ENCODE measurements around the gene FOXL1.

Gene FOXL1

DNA sequence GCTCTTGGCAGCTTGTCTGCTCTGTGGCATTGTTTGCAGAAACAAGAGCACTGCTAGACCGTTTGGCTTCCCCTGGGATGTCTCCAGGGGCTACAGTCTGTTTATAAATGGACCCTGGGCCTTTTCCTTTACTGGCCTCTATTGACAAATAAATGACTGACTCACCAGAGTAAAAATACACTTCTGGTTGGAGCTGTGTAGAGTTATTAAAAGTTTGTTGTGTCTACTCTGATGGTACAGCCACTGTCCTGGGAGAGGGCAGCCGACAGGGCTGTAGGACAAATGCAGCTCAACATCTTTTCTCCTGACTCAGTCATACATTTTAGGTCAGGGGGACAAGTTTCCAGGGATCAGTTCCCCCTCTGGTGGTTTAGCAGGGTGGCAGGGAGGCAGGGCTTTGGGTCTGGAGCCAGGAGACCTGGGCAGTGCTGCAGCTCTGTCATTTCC lies 30.0 kb downstream of the FOXL1 start:
- no peak for DNase-seq

DNA sequence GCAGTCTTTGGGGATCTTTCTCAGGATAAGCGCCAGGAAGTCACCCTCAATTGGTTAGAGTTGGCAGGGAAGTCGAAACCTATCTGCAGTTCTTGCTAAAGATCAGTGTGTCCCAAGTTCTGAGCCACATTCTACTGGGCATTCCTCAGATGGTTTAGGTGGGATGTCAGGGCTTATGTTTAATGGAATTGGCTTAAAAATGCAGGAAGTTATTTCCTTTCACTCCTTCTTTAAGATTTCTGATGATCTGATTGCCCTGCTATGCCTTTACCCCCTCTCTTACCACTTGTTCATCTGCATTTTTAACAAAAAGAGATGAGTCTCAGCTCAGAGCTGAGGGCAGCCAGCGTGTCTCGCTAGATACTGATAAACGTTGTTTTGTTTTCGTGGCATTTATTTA lies 30.8 kb downstream of the FOXL1 start:
- peak; percentile 96 for DNase-seq

DNA sequence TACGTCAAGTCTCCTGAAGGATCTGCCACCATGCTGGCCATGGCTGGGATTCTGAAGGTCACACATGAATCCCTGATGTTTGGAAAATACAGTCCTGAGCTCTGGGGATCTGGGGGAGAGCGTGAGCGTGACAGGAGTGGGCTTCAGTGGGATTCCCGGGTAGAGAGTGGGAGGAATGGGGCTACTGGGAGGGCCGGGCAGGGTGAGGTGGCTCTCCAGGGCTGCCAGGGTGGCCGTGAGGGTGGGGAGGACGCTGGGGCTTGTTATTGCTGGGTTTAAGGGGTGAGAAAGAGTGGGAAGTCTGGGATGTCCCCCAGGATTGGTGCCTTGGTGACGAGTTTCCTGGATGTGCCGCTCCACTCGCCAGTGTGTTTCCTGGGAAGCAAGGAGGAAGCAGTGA lies 31.3 kb downstream of the FOXL1 start:
- DNase-seq: no peak

DNA sequence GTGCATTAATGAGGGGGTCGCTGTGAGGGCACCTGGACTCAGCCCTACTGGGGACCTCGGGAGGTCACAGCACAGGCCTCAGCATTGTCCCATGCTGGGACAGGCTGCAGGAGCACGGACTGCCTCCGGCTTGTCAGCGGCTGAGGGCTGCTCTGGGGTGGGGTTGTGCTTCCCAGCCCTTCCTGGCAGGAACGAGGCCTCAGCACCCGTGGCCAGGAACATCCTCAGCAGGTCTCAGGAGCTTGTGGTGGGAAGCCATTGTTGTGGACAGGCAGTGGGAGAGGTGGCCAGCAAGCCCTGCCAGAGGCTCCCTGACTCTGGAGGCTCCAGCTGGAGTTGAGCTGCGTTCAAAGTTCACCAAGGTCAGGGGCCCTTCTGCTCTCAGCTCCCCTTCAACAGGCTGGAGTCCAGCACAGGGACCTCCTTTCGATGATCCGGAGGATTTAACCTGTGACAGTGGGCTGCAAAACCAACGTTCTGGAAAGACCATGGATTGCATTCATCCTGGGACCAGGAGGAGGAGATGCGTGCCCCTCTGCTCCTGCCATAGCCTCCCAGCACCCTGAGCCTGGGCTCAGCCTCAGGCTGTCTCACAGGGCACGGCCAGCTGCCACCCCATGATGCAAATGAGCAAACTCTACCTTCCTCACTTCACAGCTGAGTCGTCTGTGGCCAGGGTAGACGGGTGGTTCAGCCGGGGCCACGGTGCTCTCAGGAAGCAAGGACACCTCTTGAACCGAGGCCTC lies 32.6 kb downstream of the FOXL1 start:
- no peak for DNase-seq

DNA sequence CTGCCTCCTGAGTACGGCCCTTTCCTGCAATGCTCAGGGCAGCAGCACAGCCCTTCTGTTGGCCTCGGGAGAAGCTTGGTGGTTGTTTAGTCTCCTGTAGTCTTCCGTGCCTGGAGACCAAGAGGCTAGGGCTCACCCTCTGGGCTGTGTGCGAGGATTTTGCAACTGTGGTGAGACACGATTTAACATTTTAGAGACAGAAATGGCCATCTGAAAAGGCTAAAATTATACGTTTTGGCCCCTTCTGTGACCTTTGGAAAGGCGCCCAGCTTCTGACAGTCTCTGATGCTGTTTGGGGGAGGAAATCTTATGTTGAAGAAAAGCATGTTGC lies 33.1 kb downstream of the FOXL1 start:
- peak; percentile 63 for DNase-seq

DNA sequence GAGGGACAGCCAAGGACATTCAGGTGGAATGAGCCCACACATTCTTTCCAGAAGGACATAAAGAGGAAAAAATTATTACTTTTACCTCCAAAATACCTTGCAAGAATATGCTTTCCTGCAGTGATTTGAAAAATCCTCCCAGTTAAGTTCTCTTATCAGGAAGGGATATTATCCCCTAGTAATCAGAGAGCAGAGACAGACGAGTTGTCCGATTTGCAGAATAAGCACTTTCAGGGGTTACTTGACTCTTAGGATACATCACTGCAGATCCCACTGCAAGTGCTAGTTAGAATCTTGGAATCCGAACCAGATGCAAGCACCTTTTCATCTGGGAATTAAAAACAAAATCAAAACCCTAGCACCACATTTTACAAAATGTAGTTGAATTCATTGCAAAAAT lies 33.6 kb downstream of the FOXL1 start:
- no peak for DNase-seq

DNA sequence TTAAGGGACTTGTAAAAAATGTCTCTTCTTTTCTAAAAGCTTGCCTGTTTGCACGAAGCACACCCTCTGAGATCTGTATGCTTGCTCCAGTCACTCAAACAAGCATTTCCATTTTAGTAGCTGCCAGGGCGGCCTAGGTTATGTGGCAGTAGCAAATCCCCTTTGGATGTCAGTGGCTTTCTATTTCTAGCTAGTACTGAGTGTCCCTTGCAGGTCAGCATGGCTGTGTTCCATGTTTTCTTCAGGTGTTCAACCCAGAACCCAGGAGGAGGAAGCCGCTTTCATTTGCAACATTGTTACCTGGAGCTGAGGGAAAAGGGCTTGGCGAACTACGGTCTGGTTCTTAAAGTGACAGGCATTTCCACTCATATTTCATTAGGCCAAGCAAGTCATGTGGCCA lies 36.4 kb downstream of the FOXL1 start:
- no peak for DNase-seq

DNA sequence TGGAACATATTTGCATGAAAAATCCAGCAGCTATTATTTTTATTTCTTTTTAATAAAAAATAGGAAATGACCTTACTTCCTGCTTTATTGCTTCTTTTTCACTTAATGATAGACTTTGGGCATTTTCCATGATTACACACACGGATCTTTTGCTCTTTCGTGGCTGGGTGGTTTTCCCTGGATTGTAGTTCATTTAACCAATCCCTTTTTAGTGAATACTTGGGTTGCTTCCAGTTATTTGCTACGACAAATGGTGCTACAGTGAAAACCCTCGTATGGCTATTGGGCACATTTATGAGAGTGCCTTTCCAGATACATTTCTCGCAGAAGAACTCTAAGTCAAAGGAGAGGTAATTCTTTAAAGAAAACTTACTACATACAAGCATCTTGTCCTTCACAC lies 38.6 kb downstream of the FOXL1 start:
- DNase-seq: no peak

DNA sequence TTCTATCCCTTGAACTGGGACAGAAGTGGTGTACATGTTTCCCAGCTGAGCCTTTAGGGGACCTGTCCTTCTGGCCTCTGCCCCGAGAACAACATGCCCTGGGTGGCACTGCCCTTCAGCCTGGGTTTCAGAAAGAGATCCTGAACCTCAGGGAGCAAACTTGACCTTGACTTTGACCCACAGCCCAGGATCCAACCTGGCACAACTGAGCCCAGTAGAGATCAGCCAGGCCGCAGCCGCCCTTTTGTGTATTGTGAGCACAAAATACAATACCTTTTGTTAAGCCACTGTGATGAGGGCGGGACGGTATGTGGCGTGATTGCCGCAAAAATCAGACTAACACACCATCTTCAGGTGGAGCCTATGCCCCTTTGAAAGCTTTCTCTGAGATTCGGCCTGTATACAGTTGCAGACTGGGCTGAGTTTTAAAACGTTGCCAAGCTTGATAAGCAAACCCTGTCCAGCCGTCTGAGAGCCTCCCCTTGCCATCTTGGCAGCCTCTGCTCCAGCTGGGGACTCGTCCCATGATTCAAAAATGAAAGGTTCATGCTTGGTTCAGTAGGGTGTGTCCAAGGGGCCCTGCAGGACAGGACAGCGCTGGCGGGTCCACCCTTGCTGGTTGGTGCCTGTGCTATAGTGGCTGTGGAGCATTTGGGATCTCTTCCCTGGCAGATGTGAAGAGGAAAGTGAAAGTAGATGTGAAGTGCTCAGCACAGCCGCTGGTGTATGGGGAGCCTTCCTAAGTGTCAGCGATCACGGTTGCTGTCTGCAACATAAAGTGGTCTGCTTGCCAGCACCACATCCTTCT lies 40.3 kb downstream of the FOXL1 start:
- peak; percentile 26 for DNase-seq

DNA sequence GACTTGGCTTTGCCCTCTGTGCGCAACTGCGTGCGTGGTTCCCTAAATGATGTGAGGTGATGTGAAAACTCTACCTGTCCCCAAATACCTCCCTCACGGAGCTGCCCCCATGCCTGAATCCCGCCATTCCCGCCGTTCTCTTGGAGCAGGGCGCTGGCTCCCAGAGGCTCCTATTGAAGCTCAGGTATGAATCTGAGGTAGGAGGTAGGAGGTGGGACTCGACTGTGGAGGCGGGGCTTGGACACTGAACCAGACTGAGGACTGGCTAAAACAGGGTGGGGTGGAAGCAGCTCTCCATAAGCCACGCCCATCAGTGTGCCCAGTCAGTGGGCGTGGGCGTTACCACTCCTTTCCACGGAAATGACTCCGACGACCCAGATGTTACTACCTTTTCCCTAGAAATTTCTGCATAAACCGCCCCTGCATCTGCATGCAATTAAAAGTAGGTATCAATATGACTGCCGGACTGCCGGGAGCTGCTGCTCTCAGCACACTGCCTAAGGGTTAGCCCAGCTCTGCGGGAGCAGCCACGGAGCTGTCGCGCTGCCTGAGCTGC lies 41.0 kb downstream of the FOXL1 start:
- no peak for DNase-seq

DNA sequence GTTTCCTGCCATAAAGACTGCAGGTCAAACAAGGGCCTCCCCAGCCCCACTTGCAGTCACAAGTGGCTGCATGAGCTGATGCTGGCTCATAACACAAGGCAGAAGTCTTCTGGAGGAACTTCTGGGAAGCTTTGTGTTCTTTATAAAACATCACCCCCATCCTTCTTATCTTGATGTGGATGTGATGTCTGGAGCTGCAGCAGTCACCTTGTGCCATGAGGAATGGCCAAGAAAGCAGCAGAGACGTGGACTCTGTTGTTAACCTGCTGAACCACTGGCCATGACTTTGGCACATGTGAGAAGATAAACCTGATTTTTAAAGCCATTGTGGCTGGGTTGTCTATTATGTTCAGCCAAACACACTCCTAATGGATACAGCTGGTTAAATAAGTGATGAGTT lies 41.8 kb downstream of the FOXL1 start:
- no peak for DNase-seq

DNA sequence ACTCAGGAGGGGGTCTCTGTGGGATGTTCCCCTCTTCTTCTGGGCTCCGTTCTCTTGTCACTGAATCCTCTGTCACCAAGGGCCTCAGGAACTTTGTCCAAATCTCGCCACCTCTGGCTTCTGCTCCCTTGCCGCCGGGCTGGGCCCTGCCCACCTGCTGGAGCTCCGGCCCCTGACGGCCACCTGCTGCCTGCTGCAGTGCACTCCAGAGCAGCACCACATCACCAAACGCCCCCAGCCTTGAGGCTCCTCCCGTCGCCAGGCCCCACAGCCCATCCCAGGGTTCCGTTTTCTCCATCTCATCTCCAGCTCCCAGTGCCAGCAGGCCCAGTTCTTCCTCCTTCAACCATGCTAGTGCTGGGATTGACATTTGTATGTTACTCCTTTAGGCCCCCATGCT lies 43.6 kb downstream of the FOXL1 start:
- no peak for DNase-seq

DNA sequence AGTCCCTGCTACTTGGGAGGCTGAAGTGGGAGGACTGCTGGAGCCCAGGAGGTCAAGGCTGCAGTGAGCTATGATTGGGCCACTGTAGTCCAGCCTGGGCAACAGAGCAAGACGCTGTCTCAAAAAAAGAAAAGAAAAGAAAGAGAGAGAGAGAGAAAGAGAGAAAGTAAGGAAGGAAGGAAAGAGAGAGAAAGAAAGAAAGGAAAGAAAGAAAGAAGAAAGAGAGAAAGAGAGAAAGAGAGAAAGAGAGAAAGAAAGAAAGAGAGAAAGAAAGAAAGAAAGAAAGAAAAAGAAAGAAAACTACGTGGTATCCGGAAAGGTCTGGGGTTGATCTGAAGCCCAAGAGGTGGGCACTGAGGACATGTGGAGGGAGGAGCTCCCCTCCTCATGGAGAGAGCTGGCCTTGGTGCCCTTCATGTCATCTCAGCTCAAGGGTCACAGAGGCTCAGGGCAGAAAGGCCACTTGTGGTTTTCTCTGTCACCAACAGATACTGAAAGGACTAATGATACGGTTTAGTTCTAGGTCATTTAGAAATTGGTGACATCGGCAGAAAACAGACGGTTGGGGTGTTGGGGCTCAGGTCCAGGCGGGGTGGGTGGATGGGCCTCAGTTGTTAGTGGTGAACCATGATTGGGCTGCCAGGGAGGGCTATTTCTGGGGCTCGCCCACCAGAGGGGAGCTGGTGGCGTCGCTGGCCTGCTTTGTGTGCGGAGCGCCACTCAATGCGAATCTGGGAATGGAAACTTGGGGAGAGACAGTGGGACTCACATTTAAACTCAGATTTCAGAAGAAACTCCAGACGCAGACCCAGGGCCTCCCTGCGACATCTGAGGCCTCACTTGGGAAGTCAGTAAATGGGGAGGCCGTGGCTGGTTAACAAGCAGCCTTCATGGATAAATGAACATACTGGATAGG lies 44.6 kb downstream of the FOXL1 start:
- DNase-seq: no peak

DNA sequence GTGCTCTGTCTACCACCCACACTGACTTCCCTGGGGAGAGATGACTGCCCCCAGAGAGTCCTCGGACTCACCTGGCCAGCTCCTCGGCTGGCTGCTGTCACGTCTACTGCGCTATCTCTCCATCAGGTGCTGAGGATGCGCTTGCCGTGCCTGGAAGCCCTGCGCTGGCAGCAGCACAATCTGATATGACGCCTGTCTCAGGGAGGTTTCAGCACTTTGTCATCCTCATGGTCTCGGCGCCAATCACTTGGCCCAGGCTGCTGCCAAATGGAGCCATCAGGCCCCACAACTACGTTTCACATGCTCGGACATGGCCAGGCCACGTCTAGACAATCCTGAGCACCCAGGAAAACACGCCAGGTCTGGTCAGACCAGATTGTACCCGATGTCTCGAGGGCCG lies 46.7 kb downstream of the FOXL1 start:
- no peak for DNase-seq

DNA sequence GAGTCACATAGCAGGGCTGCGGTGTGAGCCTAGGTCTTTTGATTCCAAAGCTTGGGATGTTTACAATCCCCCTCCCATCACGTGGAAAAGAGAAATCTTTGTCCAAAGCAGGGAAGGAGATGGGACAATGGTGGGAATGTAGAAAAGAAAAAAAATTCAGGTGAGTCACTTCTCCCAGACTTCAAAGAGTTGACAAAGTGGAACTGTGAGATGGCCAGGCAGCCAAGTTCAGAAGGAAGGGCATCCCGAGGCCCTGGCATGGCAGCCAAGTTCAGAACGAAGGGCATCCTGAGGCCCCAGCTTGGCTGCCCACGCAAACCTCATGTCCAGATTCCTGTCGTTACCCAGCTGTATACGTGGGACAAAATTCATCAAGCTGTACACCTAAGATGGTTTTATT lies 47.5 kb downstream of the FOXL1 start:
- DNase-seq: no peak

DNA sequence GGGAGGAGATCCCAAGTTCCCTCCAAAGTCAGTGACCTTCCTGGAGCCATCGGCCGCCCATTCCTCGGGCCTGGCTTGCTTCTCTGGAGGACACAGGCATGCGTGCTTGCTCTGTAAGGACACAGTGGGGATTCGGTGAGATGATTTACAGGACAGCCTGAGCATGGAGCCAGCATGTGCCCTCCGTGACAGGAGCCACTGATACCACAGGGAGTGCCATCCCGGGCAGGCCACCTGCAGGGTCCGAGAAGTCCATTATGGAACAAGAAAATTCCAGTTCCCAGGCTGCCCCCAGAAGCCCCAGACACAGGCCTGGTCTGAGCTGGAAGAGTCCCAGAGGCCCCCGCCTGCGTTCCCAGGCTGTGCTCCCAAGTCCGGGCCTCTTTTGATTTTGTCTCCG lies 47.9 kb downstream of the FOXL1 start:
- no peak for DNase-seq

DNA sequence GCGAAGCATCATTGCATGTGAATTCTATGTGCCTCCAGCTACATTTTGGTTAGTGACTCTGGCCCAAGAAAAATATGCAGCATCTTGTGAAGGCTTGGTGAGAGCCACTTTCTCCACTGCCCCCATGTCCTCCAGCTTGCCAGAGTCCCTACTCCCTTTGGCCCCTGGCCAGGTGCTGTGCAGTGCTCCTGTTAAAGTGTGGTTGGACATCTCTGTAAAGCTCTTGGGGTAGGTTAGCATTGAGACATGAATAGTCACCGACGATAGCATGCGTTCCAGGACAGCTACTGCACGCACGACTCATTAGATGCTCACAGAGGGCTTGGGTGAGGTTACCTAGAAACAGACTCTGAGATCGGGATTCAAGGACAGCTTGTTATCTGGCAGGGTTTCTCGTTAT lies 48.6 kb downstream of the FOXL1 start:
- DNase-seq: no peak

DNA sequence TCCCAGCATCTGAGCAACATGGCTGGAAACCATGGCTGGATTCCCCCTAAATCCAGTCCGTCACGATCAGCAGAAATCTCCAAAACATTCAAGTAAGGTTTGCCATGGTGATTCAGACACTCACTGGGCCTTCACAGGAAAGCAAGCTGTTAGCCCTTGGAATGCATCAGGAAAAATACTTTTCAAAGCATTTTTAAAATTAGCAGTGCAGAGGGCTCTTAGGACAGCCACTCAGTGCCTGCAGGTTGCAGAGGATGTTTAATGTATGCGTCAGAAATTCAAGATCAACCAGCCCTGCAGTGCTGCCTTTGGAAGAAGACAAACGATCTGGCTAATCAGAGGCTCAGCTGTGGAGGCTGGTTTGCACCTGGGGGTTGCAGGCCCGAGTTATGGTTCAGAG lies 50.3 kb downstream of the FOXL1 start:
- DNase-seq: peak; percentile 77

DNA sequence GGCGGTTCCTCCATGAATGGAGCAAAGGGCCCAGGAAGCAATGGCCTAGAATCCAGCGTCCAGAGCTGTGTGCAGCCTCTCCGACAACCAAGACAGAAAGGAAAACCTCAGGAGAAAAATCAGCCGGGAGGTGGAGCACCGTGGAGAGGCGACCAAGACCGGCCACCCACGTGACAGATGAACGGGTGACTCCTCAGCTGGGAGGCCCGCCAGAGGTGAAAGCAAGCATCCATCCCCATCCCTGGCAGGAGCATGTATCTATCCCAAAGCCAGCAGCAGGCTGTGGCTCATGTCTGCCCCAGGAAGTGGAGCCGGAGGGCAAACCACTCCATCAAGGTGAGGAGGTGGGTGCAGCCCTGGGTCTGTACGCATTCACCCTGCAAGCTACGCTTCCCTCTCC lies 52.1 kb downstream of the FOXL1 start:
- DNase-seq: no peak

DNA sequence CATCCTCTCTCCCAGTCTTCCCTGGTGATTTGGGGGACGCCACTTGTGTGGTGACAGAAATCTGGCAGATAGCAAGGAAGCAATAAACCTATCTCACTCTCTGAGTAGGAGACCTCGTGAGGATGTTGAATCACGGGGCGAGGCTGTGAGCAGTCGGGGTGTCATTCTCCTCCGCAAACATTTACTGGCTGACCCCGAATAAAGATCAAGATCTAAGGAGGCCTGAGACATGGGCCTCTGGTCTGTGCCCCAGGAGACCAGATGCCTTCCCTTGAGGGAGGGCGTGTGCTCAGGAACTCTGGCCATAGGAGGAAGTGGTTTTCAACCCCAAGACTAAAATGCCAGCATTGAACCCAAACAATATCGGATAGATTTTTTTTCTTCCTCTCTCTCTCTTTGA lies 53.1 kb downstream of the FOXL1 start:
- DNase-seq: no peak

Data from fibroblast of skin of abdomen (primary cell).